Measurements from ENCODE around the gene ENO4. TPM values are rescaled to one million over a fixed set of nuclear protein-coding genes. Genes with fewer than 3 reads are reported as not detected.

The ENO4 gene, protein sequence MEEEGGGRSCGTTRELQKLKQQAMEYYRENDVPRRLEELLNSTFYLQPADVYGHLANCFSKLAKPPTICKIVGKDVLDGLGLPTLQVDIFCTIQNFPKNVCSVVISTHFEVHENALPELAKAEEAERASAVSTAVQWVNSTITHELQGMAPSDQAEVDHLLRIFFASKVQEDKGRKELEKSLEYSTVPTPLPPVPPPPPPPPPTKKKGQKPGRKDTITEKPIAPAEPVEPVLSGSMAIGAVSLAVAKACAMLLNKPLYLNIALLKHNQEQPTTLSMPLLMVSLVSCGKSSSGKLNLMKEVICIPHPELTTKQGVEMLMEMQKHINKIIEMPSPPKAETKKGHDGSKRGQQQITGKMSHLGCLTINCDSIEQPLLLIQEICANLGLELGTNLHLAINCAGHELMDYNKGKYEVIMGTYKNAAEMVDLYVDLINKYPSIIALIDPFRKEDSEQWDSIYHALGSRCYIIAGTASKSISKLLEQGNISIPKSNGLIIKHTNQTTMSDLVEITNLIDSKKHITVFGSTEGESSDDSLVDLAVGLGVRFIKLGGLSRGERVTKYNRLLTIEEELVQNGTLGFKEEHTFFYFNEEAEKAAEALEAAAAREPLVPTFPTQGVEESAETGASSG
- polyA plus RNA-seq: under 1 TPM; 0.04 to 0.07 TPM

DNA sequence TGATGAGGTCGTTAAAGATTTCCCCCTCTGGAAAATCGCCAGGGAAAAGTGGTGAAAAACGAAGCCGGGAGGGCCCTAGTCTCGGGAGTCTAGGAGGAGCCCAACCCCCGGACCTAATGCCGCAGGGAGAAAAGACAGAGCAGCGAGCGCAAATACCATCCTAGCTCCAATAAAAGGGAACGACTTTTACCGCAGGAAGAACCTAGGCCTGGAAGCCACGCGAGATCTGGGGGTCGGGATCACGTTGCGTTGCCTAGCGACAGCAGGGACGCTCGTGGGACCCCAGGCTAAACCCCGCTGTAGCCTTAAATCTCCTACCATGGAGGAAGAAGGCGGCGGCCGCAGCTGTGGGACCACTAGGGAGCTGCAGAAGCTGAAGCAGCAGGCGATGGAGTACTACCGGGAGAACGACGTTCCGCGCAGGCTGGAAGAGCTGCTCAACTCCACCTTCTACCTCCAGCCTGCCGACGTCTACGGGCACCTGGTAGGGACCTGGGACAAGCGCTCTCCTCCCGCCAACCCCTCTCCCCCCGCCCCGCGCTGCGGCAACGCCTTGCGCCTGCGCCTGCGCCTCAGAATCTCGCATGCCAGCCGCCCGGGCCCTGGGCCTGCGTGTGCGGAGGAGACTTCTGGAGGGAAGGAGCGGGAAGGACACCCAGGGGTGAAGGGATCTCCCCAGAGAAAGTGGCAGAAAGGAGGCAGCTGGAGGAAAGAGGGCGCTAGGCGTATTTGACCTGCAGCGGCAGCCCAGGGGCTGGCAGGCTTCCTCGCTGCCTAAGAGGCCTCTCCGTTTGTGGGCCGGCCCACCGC lies at the start of gene ENO4:
Gene ENO4, plus strand, starts transcription at position 252 of the 810 bp plus-strand sequence. Its CDS starts 68 bp downstream, at position 320.
- WGBS, 2 donors: 1 to 3% methylated on average over 51 to 55 of the region's 55 CpGs

DNA sequence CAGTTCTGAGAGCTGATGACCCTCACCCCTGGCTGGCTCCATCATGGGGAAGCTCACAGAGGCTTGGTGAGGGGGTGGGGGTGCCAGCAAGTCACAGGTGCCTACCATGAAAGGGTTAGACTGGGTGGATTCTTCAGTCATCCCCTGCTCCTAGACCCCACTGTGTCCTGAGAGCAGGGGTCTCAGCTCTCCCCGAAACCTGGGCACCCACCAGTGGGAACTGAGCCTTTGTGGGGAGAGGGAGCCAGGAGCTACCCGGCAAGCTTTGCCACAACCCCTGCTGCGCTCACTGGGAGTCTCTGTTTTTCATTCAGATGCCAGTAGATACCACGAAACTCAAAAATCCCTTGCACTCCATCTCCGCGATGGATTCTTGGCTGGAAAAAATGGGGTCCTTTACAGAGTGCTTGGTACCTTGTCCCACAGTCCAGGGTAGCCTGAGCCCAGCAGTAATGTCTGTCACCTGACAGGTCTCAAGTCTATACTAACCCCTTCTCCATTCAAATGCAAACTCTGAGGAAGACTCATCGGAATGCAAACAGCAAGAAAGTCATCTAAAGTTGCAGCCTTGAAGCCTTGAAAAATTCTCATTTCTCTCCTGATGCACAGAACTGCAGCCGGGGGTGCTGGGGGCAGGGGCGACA lies 48.9 kb upstream of the ENO4 start:
- H3K27ac ChIP-seq (ENCODE audit: low read depth in 2 of 2, low read length in 1 of 2): no peak overlapping the region
- no peaks in the 10 kb centered on the region for H3K4me1 ChIP-seq (ENCODE audit: control insufficient read depth in 2 of 2, insufficient read depth in 2 of 2, low read length in 1 of 2)
- no peak overlapping the region for H3K4me3 ChIP-seq (ENCODE audit: low read depth in 1 of 2, low read length in 2 of 2)
- no peaks in the 10 kb centered on the region for H3K27me3 ChIP-seq (ENCODE audit: control insufficient read depth in 1 of 2, insufficient read depth in 2 of 2, low read length in 2 of 2)
- no peaks in the 10 kb centered on the region for H3K36me3 ChIP-seq (ENCODE audit: control insufficient read depth in 2 of 2, insufficient read depth in 2 of 2, low read length in 1 of 2)
- 82 to 84% methylated on average over 9 of the region's 9 CpGs for WGBS, 2 donors
- H3K9me3 ChIP-seq (ENCODE audit: control insufficient read depth in 2 of 2, insufficient read depth in 1 of 2, low read depth in 1 of 2, low read length in 1 of 2): peaks cover 0 to 3% of the 10 kb centered on the region in 2 donors

More for the DNA sequence above, at the start of gene ENO4:
- Histone ChIP-seq H3K4me1 (ENCODE audit: control insufficient read depth in 2 of 2, insufficient read depth in 2 of 2, low read length in 1 of 2) (peaks cover 0 to 5% of the 10 kb centered on the region in 2 donors), H3K4me3 (ENCODE audit: low read depth in 1 of 2, low read length in 2 of 2) (peak within 1 kb of the TSS; percentile 61), H3K27ac (ENCODE audit: low read depth in 2 of 2, low read length in 1 of 2) (peak within 1 kb of the TSS; percentile 20 to 24), H3K9me3 (ENCODE audit: control insufficient read depth in 2 of 2, insufficient read depth in 1 of 2, low read depth in 1 of 2, low read length in 1 of 2) (no peaks in the 10 kb centered on the region), H3K36me3 (ENCODE audit: control insufficient read depth in 2 of 2, insufficient read depth in 2 of 2, low read length in 1 of 2) (no peaks in the 10 kb centered on the region), H3K27me3 (ENCODE audit: control insufficient read depth in 1 of 2, insufficient read depth in 2 of 2, low read length in 2 of 2) (no peaks in the 10 kb centered on the region)

DNA sequence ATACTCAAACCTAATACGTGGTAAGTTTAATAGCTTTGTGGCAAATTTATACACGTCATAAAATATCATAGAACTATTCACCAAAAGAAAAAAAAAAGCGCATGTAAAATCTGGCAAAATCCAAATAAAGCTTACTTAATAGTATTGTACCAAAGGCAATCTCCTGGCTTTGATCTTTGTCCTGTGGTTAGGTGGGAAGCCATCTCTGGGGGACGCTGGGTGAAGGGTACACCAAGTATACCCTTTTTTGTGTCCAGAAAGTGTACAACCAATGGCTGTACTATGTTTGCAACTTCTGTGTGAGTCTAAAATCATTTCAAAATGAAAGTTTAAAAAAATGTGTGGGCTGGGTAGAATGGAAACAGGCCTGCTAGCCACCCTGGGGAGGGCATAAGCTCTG lies 47.6 kb upstream of the ENO4 start:
- 81 to 84% methylated on average over 4 of the region's 4 CpGs for WGBS, 2 donors
- Histone ChIP-seq H3K4me1 (ENCODE audit: control insufficient read depth in 2 of 2, insufficient read depth in 2 of 2, low read length in 1 of 2) (no peaks in the 10 kb centered on the region), H3K27me3 (ENCODE audit: control insufficient read depth in 1 of 2, insufficient read depth in 2 of 2, low read length in 2 of 2) (no peaks in the 10 kb centered on the region), H3K9me3 (ENCODE audit: control insufficient read depth in 2 of 2, insufficient read depth in 1 of 2, low read depth in 1 of 2, low read length in 1 of 2) (peaks cover 0 to 3% of the 10 kb centered on the region in 2 donors), H3K36me3 (ENCODE audit: control insufficient read depth in 2 of 2, insufficient read depth in 2 of 2, low read length in 1 of 2) (no peaks in the 10 kb centered on the region), H3K4me3 (ENCODE audit: low read depth in 1 of 2, low read length in 2 of 2) (no peak overlapping the region), H3K27ac (ENCODE audit: low read depth in 2 of 2, low read length in 1 of 2) (no peak overlapping the region)

DNA sequence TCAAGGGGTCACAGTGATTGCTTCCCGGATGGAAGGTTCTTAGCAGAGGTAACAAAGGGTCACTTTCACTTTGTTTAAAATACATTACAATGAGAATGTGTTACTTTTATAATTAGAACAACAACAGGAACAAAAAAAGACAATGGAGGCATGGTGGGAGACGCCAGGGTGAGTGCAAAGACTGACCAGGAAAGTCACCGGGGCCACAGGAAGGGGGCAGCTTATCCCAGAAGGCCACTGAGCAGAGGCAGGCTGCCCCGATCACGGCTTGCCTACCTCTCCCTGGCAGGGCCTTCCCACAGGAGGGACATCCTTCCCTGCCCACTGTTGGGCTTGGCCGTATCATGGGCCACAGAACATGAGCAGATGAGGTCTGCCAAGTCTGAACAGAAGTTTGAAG lies 46.8 kb upstream of the ENO4 start:
- no peaks in the 10 kb centered on the region for H3K27me3 ChIP-seq (ENCODE audit: control insufficient read depth in 1 of 2, insufficient read depth in 2 of 2, low read length in 2 of 2)
- H3K4me3 ChIP-seq (ENCODE audit: low read depth in 1 of 2, low read length in 2 of 2): no peak overlapping the region
- no peaks in the 10 kb centered on the region for H3K4me1 ChIP-seq (ENCODE audit: control insufficient read depth in 2 of 2, insufficient read depth in 2 of 2, low read length in 1 of 2)
- 76 to 83% methylated on average over 5 to 6 of the region's 6 CpGs for WGBS, 2 donors
- H3K36me3 ChIP-seq (ENCODE audit: control insufficient read depth in 2 of 2, insufficient read depth in 2 of 2, low read length in 1 of 2): no peaks in the 10 kb centered on the region
- H3K27ac ChIP-seq (ENCODE audit: low read depth in 2 of 2, low read length in 1 of 2): no peak overlapping the region
- peaks cover 0 to 3% of the 10 kb centered on the region in 2 donors for H3K9me3 ChIP-seq (ENCODE audit: control insufficient read depth in 2 of 2, insufficient read depth in 1 of 2, low read depth in 1 of 2, low read length in 1 of 2)

DNA sequence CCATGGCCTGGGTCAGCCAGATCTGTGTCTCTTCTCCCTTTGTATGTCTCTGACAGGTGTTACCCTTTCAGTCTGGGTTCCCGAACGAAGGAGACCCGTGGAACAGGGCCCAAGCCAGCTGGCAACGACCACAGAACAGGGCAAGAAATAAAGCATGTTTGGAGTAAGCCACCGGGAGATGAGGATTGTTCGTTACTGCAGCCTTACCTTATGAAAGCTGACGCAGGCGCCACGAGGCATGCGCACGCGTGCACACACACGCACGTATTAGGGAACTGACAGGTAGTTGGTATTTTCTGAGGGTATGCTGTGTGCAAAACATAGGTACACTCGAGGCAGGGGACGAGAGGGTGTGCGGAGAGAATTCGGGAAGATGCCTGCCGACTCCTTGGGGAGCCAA lies 46.4 kb upstream of the ENO4 start:
- Histone ChIP-seq H3K27me3 (ENCODE audit: control insufficient read depth in 1 of 2, insufficient read depth in 2 of 2, low read length in 2 of 2) (no peaks in the 10 kb centered on the region), H3K36me3 (ENCODE audit: control insufficient read depth in 2 of 2, insufficient read depth in 2 of 2, low read length in 1 of 2) (no peaks in the 10 kb centered on the region), H3K4me1 (ENCODE audit: control insufficient read depth in 2 of 2, insufficient read depth in 2 of 2, low read length in 1 of 2) (no peaks in the 10 kb centered on the region), H3K4me3 (ENCODE audit: low read depth in 1 of 2, low read length in 2 of 2) (no peak overlapping the region), H3K27ac (ENCODE audit: low read depth in 2 of 2, low read length in 1 of 2) (no peak overlapping the region), H3K9me3 (ENCODE audit: control insufficient read depth in 2 of 2, insufficient read depth in 1 of 2, low read depth in 1 of 2, low read length in 1 of 2) (peaks cover 0 to 3% of the 10 kb centered on the region in 2 donors)
- 84 to 87% methylated on average over 19 of the region's 19 CpGs for WGBS, 2 donors

DNA sequence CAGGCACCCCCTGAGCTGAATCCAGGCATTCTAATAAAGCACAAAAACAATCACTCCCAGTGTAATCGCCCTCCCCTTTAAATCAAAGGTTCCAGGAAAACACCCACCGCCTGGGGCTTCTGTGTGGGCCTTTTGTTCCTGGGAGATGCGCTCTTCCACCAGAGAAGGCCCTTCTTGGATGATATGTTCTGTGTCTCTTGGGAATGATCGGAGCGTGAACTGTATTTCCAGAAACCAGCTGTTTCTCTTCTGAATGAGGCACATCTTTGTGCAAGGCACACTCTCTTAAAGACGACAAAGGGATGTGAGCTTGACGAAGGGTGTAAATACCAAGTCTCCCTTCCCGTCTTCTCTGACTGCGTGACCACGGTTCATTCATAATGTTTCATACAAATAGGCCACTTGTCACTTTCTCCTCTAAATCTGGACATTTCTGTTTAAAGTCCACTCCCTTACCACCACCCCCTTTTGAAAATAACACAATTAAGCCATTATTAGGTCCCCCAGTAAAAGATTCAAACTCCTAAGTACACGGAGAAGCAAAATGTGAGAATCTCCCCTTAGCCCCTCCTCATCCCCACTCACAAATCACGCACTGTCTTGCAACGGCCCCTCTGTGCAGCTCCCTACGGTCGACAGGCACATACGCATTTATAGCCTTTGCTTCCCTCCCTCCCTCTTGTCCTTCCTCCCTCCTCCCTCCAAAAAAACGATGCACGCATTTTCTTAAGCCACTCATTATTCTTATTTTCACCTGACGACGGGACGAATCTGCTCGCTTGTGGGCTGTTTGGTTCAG lies 45.6 kb upstream of the ENO4 start:
- no peaks in the 10 kb centered on the region for H3K4me1 ChIP-seq (ENCODE audit: control insufficient read depth in 2 of 2, insufficient read depth in 2 of 2, low read length in 1 of 2)
- H3K36me3 ChIP-seq (ENCODE audit: control insufficient read depth in 2 of 2, insufficient read depth in 2 of 2, low read length in 1 of 2): no peaks in the 10 kb centered on the region
- WGBS, 2 donors: 76 to 79% methylated on average over 22 of the region's 22 CpGs
- no peaks in the 10 kb centered on the region for H3K27me3 ChIP-seq (ENCODE audit: control insufficient read depth in 1 of 2, insufficient read depth in 2 of 2, low read length in 2 of 2)
- H3K9me3 ChIP-seq (ENCODE audit: control insufficient read depth in 2 of 2, insufficient read depth in 1 of 2, low read depth in 1 of 2, low read length in 1 of 2): peaks cover 0 to 3% of the 10 kb centered on the region in 2 donors
- no peak overlapping the region for H3K27ac ChIP-seq (ENCODE audit: low read depth in 2 of 2, low read length in 1 of 2)
- H3K4me3 ChIP-seq (ENCODE audit: low read depth in 1 of 2, low read length in 2 of 2): no peak overlapping the region

DNA sequence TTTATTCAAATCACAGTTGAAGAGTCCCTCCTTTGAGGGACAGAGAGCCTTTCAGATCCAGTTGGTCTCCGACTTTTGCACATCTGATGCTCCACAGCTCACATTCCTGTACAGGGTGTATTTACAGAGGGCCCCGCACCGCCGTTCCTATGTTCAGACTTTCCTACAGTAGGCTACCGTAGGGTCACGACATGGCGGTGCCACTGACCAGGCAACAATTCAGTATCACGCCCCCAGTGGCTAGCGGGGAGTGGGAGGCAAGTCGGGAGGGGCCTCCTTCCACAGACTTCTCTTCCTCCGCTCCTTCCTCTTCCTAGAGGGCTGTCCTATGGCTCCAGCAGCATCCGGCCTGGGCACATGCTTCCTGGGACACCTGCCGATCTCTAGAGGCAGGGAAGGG lies 40.6 kb upstream of the ENO4 start:
- Histone ChIP-seq H3K4me3 (ENCODE audit: low read depth in 1 of 2, low read length in 2 of 2) (no peak overlapping the region), H3K4me1 (ENCODE audit: control insufficient read depth in 2 of 2, insufficient read depth in 2 of 2, low read length in 1 of 2) (no peaks in the 10 kb centered on the region), H3K27me3 (ENCODE audit: control insufficient read depth in 1 of 2, insufficient read depth in 2 of 2, low read length in 2 of 2) (peaks cover 0 to 3% of the 10 kb centered on the region in 2 donors), H3K9me3 (ENCODE audit: control insufficient read depth in 2 of 2, insufficient read depth in 1 of 2, low read depth in 1 of 2, low read length in 1 of 2) (no peaks in the 10 kb centered on the region), H3K27ac (ENCODE audit: low read depth in 2 of 2, low read length in 1 of 2) (no peak overlapping the region), H3K36me3 (ENCODE audit: control insufficient read depth in 2 of 2, insufficient read depth in 2 of 2, low read length in 1 of 2) (no peaks in the 10 kb centered on the region)
- 86 to 93% methylated on average over 13 of the region's 13 CpGs for WGBS, 2 donors

DNA sequence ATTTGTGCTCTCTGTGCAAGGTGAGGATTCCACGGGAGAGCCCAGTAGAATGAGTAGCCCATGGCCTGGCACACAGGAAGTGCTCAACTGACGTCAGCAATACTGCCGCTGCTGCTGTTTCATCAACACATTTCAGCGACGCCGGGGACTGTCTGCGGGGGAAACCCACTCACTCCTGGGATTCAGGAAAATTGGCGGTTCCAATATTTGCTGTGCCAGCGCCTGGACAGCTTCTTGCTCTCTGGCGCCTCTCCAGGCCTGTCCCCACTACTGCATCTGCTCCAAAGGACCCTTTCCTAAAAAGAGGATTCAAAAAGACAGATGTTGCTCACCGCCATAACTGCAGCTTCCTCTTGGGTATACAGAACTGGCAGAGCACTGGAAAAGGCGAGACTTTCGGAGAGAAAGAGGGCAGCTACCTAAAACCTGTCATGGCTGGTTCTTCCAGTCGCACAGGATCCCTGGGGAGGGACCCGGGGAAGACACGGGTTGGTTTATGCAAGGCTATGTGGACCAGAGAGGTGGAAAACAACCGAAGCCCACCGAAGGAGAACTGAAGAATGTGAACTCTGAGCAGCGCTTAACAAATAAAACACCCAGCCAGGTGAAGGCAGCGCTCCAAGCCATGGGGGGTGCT lies 39.7 kb upstream of the ENO4 start:
- Histone ChIP-seq H3K27ac (ENCODE audit: low read depth in 2 of 2, low read length in 1 of 2) (no peak overlapping the region), H3K4me3 (ENCODE audit: low read depth in 1 of 2, low read length in 2 of 2) (peak overlapping the region; percentile 4 to 28), H3K4me1 (ENCODE audit: control insufficient read depth in 2 of 2, insufficient read depth in 2 of 2, low read length in 1 of 2) (no peaks in the 10 kb centered on the region), H3K36me3 (ENCODE audit: control insufficient read depth in 2 of 2, insufficient read depth in 2 of 2, low read length in 1 of 2) (no peaks in the 10 kb centered on the region), H3K27me3 (ENCODE audit: control insufficient read depth in 1 of 2, insufficient read depth in 2 of 2, low read length in 2 of 2) (peaks cover 0 to 3% of the 10 kb centered on the region in 2 donors), H3K9me3 (ENCODE audit: control insufficient read depth in 2 of 2, insufficient read depth in 1 of 2, low read depth in 1 of 2, low read length in 1 of 2) (no peaks in the 10 kb centered on the region)
- WGBS, 2 donors: 37% methylated on average over 20 of the region's 20 CpGs

Measured in esophagus (tissue), 2 donors.